HG02588 (cell line): ENCODE measurements around the gene CBX4.

Experiments used
- ATAC-seq: cut with Tn5 transposase; IDR thresholded peaks from one replicate; pipeline ENCODE4 v1.9.1; 2021; ENCODE audit warnings: mild to moderate bottlenecking, moderate library complexity; ENCODE audit not compliant: unreplicated experiment

CBX4 gene

DNA sequence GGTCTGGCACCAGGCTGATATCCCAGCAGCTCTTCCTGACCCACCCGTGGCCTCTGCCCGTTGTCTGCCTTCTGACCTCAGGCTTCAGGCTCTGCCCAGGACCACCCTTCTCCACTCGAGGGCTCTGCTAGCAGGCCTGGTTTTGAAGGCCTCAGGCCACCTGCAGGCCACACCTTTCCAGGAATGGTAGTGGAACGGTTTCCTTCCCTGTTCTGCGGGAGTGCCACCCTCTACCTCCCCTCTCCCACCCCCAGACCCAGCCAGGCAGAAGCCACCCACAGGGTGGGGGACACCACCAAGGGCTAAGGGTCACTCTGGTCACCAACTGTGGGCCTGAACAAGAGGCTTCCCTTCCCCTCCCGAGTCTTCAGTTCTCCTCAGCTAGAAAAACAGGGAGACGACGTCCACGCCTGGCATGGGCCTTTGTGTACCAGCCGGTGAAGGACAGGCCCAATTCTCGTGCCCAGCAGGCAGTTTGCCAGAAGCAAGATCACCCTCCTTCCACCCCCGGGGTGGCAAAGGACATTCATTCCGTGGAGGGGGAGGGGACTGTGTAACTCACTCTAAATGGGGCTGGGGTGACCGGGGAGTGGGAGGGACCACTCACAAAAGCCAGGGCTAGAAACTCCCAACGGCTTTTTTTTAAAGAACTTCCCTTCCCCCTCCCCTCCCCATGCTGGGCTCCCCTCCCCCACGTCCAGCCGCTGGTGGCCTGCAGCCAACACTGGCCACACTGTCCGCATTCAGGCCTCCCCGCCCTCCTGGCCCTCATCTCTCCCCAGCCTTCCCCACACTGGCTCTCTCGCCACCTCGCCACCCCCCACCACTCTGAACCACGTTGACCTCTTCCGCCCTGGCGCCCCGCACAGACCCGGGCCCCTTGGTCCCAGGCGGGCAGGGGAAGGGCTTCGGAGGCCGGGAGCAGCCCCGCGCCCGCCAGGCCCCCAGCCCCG lies 7.7 kb downstream of the CBX4 start:
- no peak for ATAC-seq

DNA sequence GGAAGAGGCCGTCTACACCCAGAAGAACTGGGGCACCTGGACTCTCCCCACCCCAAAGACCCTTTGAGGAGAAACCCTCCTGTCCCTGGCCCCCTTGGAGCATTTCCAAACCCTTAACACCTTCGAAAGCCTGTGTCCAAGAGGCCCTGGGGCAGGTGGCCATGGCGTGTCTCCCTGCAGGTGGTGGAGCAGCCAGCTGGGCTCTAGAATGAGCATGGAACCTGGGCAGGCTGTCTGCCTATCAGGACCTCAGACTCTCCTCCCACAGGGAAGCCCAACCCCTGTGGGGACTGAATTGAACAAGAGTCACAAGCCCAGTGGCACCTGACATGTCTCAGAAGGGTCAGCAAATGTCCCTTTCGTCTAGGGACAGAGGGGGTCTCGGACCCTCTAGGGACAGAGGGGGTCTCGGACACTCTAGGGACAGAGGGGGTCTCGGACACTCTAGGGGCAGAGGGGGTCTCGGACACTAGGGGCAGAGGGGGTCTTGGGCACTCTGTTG lies 8.4 kb downstream of the CBX4 start:
- ATAC-seq: no peak

DNA sequence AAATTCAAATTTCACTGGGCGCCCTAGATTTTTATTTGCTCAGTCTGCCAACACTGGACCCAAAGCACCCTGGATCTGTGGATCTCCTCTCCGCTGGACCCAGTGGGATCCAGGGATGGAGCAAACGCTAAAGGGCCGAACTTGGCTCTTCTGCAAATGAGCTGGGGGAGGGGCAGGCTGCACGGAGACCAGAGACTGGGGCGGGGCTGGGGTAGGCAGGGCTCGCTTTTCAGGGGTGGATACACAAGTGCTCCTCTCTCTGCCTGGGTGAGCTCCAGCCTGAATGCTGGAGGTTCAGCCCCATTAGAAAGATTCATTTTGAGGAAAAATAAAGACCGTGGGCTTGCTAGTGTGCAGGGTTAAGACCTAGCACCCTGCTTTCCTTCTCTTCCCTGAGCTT lies 8.9 kb downstream of the CBX4 start:
- no peak for ATAC-seq

DNA sequence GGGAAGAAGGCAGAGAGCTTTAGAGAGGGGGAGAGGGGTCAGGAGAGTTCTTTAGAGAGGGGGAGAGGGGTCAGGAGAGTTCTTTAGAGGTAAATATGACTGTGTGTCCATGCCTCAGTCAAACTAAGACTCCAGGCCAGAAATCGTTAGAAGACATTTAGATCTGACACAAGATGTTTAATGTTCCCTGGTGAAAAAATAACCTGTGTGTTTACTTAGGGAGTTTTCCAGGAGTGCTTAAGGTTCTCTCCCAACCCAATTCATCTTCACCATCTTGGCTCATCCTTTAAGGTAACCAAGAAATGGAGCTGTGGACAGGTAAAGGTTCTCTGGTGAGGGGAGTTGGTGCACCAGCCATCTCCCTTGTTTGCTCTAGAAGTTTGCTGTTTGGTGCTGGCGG lies 9.8 kb downstream of the CBX4 start:
- ATAC-seq: no peak

DNA sequence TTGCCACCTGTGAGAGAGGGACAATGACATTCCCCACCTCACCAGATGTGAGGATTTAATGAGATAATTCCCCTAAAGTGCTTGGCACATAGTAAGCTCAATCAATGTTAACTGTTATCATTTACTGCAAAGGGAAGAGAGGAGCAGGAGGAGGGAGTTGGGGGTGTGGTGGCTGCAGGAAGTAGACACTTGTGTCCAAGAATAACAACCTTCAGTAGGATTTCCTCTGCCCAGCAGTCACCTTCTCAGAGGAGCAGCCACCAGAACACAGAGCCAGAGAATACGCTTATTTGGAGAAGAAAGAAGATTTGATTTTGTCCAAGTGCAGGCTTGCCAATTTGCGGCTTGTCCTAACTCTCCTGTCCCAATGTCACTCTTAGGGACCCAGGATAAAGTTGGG lies 10.2 kb downstream of the CBX4 start:
- no peak for ATAC-seq

DNA sequence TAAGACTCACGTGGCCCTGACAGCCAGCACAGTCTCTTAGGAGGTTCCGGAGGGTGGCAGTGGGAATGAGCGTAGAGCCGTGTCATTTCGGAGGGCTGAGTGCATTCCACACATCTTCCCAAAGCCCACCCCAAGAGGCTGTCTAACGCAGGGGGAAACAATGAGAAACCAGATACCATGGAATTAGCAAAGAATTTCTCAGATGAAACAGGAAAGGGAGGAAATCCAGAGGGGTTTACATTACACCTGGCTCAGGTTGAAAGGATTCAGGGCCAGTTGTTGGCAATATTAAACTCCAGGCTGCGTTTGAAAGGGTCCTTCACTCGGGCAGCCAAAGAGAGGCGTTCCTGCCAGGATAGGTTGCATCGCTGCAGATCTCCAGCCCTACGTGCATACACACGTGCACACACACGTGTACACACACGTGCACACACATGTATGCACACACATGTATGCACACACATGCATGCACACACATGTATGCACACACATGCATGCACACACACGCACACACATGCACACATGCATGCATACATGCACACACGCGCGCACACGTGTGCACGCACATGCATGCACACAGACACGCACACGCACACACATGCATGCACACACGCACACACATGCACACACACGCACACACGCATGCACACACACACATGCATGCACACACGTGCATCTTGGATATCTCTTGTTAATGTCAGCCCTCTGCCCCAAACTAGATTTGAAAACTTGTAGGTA lies 12.2 kb downstream of the CBX4 start:
- no peak for ATAC-seq

DNA sequence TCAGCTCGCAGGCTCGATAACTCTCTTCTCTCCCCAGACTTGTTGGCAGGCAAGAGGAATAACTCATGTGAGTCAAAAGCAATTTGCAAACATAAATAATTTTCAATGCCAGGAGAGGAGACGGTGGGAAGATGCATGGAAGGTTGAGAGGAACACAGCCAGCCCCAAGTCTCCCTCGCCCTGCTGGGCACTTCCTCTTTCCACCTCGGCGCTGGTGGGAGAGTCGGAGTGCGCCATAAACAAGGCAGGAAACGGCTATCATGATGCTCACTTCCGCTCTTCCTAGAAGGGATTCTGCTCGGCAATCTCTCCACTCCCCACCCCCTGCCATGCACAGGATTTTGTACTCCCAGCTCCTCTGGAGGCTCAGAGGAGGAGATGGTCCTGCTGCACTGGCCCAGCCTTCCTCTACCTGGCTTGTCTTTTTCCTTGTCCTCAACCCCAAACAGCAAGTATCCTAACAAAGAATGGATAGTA lies 13.0 kb downstream of the CBX4 start:
- no peak for ATAC-seq

DNA sequence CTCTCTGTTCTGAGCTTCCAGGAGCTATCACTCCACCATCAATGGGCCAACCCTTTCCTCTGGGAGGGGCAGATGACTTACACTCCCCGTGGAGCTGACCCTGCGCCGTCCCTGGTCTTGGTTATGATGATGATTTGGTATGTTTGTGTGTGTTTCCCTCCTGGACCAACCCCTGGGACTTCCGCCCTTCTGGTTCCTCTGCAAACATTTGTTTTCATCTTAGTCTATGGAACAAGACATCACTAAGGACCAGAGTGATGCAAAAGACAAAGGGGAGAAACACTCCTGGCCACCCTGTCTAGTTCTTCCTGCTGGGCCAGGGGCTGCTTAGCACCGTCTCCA lies 13.7 kb downstream of the CBX4 start:
- ATAC-seq: no peak

DNA sequence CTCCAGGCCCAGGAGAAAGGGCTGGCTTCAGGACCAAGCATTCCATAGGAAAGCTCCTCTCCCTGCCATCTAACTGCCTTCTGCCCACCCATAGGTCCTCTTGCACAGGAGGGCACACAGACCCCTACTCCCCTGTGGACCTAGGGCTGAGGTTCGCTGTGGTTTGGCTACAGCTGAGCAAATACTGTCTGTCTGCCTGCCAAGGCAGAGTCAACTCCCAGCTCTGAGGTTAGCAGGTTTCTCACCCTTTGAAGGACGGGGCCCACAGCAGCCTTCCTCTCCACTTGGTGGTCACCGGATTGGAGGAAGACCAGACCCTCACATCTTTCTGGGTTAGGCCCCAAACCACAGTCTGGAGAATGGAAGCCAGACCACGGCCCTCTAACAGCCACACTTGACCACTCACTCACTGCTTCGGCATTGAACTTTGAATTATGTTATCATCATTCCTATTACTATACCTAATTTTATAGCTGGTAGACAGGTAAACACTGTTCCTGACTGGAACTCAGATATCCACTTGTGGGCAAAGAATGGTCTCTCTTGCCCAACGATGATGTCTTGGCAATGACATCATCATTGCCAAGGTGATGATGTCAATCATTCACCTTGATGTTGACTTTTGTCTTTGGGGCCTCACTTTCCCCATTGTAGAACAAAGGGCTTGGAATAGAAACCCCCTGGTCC lies 14.2 kb downstream of the CBX4 start:
- ATAC-seq: no peak

DNA sequence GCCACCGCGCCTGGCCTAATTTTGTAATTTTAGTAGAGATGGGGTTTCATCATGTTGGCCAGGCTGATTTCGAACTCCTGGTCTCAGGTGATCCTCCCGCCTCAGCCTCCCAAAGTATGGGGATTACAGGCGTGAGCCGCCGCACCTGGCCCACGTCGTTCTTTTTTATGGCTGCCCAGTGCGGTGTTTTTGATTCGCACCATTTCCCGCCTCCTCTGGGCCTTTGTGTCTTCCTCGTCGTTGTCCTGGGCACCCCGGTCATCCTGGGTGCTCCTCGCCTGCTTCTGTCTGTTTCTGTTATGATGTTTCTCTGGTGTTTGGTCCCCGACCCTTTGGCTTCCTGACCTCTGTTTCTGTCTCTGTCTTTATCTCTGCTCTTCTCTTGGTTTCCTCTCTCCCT lies 15.0 kb downstream of the CBX4 start:
- no peak for ATAC-seq

DNA sequence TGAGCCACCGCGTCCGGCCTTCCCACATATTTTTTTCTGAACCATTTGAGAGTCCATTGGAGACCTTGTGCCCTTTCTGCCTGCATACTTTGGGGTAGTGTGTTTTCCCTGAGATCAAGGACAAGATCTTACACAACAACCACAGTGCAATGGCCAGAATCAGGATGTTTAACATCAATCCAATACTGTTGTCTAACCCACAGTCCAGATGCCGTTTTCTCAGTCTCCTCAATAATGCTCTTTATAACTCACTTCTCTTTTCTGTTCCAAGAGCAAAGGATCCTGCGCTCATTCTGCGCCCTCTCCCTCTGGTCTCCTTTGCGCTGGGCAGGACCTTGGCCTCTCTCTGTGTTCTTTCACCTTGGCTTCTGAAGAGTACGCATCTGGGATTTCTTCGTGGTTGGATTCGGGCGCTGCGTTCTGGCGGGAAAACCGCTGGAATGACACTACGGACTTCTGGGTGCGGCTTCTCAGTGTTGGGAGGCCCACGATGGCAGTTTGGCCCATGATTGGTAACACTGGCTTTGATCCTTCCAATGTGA lies 16.6 kb downstream of the CBX4 start:
- ATAC-seq: no peak

DNA sequence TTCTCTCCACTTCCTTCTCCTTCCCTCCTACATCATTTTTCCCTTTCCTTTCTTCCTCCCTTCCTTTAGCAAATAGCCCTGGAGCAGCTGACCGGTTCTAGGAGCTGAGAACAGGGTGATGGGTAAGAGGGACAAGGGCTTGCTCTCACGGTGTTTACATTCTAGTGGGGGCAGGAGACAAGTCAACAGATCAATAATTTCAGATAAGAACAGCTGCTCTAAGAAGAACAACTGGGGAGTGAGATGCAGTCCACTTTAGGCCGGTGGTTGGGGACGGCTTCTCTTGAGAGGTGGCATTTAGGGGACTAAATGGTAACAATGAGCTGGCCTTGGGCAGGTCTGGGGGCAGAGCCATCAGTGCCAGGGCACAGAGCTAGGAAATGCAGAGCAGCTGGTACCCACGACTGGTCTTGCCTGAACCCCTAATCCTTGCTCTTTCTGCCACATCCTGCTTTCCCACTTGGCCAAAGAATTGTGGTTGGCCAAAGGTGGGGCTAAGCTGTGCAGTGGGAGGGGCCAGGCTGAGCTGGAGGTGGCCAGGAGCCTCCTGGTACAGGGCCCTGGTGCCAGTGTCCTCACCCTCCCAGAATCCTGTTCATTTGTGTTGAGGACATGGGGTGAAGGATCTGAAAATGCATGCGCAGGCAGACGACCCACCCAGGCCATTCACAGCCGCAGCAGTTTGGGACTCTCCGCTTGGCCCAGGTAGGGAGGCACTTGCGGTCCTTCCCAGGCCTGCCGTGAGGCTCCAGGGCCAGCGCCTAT lies 17.7 kb downstream of the CBX4 start:
- ATAC-seq: no peak

DNA sequence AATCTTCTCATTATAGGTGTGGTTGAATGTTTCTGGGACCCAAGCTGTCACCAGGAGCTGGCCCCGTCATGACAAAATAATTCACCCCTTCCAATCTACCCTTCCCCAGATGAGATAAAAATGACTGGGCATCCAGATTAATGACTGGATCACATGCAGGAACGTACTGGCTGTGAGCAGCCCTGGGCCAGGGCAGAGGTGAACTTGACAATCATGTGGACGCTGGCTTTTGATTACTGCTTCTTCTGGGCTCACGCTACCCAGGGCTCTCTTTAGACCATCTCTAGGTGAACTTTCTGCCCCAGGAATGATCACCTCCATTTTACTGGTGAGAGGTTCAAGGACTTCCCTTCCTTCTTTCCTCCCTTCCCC lies 18.3 kb downstream of the CBX4 start:
- ATAC-seq: no peak

DNA sequence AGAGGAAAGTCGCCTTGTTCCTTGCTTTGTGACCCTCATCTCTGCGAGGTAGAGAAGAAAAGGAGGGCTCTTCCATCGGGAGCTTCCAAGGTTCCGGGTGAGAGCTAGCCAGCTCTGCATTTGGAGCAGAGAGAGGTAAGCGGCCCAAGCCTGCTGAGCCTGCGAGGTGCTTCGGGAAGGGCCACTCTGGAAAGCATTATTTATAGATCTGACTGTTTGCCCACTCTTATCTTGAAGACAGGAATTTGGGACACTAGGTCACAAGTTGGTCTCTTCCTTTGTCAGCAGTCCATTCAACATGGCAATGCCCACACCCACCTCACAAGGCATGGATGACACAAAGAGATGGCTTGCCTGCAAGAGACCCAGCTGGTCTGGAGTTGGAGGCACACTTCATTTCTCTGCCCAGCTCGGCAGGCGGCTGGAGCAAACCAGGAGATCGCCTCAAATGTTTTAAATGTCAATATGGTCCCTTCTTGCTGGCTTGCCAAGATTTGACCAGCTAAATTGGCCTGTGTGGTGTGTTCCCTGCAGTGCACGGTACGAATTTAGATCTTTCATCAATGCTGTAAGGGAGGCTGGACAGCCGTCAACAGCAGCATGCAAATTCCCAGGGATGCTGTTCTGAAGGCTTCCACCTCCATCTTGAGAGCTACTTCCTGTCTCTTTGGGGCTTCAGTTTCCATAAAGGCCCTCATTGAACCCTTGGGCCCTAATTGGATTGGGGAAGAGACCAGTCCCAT lies 19.5 kb downstream of the CBX4 start:
- ATAC-seq: no peak

DNA sequence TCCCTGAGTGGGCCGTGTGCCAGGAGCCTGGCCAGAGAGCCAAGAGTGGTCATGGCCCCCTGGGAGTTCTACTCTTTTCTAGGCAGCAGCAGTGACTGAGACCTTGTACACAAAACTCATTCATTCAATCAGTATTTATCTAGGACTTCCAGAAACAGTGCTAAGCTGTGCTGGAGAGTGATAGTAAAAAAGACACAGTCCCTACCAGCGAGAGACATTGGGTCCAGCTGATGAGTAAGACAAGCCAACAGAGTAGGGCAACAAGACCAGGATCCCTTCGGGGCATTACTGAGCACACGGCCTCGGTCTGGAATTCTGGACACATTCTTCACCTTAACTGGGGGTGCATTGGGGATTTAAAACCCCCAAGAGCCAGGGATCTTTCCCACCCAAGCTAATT lies 20.2 kb downstream of the CBX4 start:
- no peak for ATAC-seq

DNA sequence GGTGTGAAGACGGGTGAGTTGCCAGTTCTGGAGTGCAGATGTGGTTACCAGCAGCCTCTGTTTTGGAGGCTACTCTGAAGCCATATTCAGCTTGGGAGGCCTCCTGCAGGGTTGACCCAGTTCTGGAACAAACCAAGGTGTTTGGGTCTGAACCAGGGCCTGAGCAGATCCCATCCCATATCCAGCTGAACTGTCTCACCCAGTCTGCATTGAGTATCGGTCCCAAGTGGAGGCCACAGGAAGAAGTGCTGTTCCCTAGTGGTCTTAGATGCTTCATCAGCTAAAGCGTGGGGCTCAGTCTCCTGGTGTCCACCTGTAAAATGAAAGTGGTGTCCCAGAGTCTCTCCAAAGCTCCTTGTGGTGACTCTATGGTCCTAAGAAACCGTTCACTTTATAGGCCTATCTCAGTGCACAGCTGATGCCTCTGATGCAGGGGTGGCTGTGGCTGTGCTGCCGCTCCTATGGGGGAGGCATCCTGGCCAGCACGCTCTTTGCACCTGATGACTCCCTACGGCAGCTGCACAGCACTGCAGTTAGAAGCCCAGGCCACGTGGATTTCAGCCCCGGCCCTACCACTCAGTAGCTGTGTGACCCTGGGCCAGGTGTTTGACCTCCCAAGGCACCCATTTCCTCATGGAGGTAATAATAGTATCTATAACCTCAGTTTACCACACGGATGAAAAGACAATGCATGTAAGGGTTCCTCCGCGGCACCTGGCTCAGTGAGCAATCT lies 21.0 kb downstream of the CBX4 start:
- ATAC-seq: no peak

DNA sequence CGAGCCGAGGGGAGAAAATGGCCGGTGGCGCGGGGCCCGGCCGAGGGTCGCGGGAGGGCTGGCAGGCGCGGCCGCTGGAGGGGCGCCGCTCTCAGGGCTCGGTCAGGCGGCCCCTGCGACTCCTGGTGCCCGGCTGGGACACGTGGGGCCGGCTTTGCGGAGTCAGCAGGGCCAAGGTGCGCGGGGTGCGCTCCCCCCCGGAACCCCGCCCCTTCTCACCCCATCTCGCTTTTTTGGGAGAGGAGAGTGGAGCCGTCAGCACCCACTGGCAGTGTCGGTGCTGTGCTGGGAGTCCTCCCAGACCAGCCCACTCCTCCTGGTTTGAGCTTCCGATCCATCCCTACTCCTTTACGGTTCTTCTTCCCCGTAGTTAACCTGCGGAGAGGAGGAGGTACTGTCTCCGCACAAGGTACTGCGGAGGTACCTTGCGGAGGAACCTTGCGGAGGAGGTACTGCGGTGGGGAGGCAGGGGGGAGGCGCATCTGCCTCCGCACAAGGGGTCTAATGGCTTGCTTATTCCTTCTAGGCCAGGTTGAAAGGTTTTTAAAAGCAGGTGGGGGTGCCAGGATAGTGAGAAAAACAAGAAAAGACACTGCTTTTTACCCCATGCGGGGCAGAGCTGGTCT lies 23.3 kb downstream of the CBX4 start:
- no peak for ATAC-seq

DNA sequence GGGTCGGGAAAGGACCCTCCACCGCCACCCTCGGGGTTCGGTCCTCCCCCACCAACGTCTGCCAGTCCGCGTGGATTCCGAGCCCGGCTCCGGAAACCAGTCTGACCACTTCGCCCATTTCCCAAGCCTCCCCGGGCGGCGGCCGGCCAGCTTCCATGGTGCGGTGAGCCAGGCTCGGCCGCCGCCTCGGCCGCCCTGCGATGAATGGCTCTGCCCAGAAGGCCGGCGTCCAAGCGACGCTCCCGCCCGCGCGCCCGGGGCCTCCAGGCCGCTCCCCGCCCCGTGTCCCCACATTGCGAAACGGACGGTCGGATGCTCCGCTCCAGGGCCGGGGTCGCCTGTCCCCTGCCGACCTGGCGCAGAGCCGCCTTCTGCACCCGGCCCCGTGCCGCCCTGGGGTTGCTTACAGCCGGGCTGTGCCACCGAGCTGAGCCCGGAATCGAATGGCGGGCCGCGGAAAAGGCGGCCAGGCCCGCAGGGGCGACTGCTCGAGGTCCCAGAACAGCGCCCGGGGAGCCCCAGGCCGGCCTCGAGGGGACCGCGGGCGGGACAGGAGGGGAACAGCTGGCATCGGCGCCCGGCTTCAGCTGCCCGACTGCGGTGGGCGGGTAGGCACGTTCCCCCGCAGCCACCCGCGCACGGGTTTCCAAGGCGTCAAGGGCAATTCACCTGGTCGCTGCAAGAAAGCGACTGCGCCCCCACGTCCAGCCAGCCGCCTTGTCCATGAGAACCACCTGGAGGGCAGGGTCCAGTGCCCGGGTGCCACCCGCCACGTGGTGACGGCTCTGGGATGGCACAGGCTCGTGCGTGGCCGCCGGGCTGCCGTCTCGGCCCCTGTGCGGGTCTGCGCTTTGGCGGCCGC lies 24.0 kb downstream of the CBX4 start:
- ATAC-seq: no peak
